Calu3 (cell line): ENCODE data around the gene TOM1L2. TPM values are rescaled to one million over a fixed set of nuclear protein-coding genes. Genes with fewer than 3 reads are reported as not detected.

Experiments used
- BruUV-seq: library from RNA; stranded (reverse); fragments of 400-500 nt; replicated peaks from 2 replicates; lab custom pipeline; 2021; lab: Mats Ljungman, UMichigan
- CTCF ChIA-PET: fragments of 300-600 bp; sonication (Branson Sonifier 250); formaldehyde crosslinking; loops from one replicate; lab custom pipeline; 2022; ENCODE audit warnings: antibody characterized with exemption; lab: Charles Lee
- DNase-seq: peaks from one replicate; pipeline ENCODE4 v3.0.0; 2022
- H3K27ac Mint-ChIP-seq: one replicate; pipeline ENCODE4 v1.8.0; 2022; ENCODE audit warnings: mixed read lengths; ENCODE audit not compliant: unreplicated experiment
- H3K27me3 Mint-ChIP-seq: one replicate; pipeline ENCODE4 v1.8.0; 2022; ENCODE audit warnings: mixed read lengths; ENCODE audit not compliant: unreplicated experiment
- H3K36me3 Mint-ChIP-seq: one replicate; pipeline ENCODE4 v1.8.0; 2022; ENCODE audit warnings: mild to moderate bottlenecking, moderate library complexity, mixed read lengths; ENCODE audit not compliant: insufficient read depth, unreplicated experiment
- H3K4me1 Mint-ChIP-seq: one replicate; pipeline ENCODE4 v1.8.0; 2022; ENCODE audit warnings: mild to moderate bottlenecking, low read depth, mixed read lengths; ENCODE audit not compliant: unreplicated experiment
- H3K4me3 Mint-ChIP-seq: one replicate; pipeline ENCODE4 v1.8.0; 2022; ENCODE audit warnings: mild to moderate bottlenecking, low read depth, moderate library complexity, mixed read lengths; ENCODE audit not compliant: unreplicated experiment
- H3K9me3 Mint-ChIP-seq: one replicate; pipeline ENCODE4 v1.8.0; 2022; ENCODE audit warnings: low read depth, mixed read lengths; ENCODE audit not compliant: unreplicated experiment
- CTCF ChIP-seq: fragments of 200-600 bp; IDR thresholded peaks from one replicate; pipeline ENCODE4 v1.8.0; 2022; ENCODE audit warnings: antibody characterized with exemption; ENCODE audit not compliant: unreplicated experiment
- intact Hi-C: fragments of 100-400 bp; cut with micrococcal nuclease; formaldehyde crosslinking; loops from one replicate; pipeline ENCODE4 v1.10.0; 2022; ENCODE audit not compliant: unreplicated experiment
- total RNA-seq: library from RNA; stranded (reverse); gene quantifications from 2 replicates; pipeline ENCODE4 v1.2.3, GENCODE V29; 2022

The TOM1L2 gene
- total RNA-seq, 1 experiment from 2014 or later: 20.1 TPM

- H3K9me3 Mint-ChIP-seq: no peaks in the 10 kb centered on the region
- H3K27ac Mint-ChIP-seq: no peak overlapping the region
- intact Hi-C loops: loop anchor here (10.0 kb wide), 1 partner anchor 105 kb away; the partner anchor contains the start of genes ATPAF2 and GID4
- H3K27me3 Mint-ChIP-seq: no peaks in the 10 kb centered on the region
- H3K4me3 Mint-ChIP-seq: no peak overlapping the region
- H3K4me1 Mint-ChIP-seq: peaks cover 8% of the 10 kb centered on the region
- TF ChIP-seq CTCF: no peak
- DNase-seq: no peak
- BruUV-seq: no TSS peak
- CTCF ChIA-PET: no interaction called here
- peaks cover 4% of the 10 kb centered on the region for H3K36me3 Mint-ChIP-seq
Observed at GRCh38 chr17:17929655-17930380, 42.4 kb downstream of the TOM1L2 start.

- peaks cover 8% of the 10 kb centered on the region for H3K4me1 Mint-ChIP-seq
- no peak for DNase-seq
Observed at GRCh38 chr17:17928398-17929287, 43.6 kb downstream of the TOM1L2 start.

GRCh38 chr17:17926840-17927449 is 45.3 kb downstream of the TOM1L2 start:
- H3K36me3 Mint-ChIP-seq: peaks cover 6% of the 10 kb centered on the region
- CTCF ChIA-PET: interaction anchor here (0.7 kb wide), 1 partner anchor 20 kb away, joined by 3 read pairs; no protein-coding TSS in a partner anchor
- no peak for TF ChIP-seq CTCF
- H3K4me1 Mint-ChIP-seq: peaks cover 17% of the 10 kb centered on the region
- H3K9me3 Mint-ChIP-seq: no peaks in the 10 kb centered on the region
- intact Hi-C loops: loop anchor here (10.0 kb wide), 1 partner anchor 108 kb away; the partner anchor contains the start of genes ATPAF2 and GID4
- no peak for DNase-seq
- H3K27ac Mint-ChIP-seq: no peak overlapping the region
- no TSS peak for BruUV-seq
- H3K27me3 Mint-ChIP-seq: no peaks in the 10 kb centered on the region
- H3K4me3 Mint-ChIP-seq: no peak overlapping the region

More at GRCh38 chr17:17928398-17929287, 43.6 kb downstream of the TOM1L2 start:
- Mint-ChIP-seq H3K4me3 (no peak overlapping the region), H3K36me3 (peaks cover 6% of the 10 kb centered on the region), H3K27me3 (no peaks in the 10 kb centered on the region), H3K27ac (no peak overlapping the region), H3K9me3 (no peaks in the 10 kb centered on the region)
- intact Hi-C loops: loop anchor here (10.0 kb wide), 1 partner anchor 106 kb away; the partner anchor contains the start of genes ATPAF2 and GID4
- TF ChIP-seq CTCF: no peak
- CTCF ChIA-PET: no interaction called here
- BruUV-seq: no TSS peak

GRCh38 chr17:17926036-17926435 is 46.2 kb downstream of the TOM1L2 start:
- CTCF ChIA-PET: interaction anchor here (0.6 kb wide), 4 partner anchors 14 to 93 kb away, joined by 3 read pairs; no protein-coding TSS in a partner anchor
- Mint-ChIP-seq H3K4me1 (peaks cover 21% of the 10 kb centered on the region), H3K27ac (no peak overlapping the region), H3K9me3 (no peaks in the 10 kb centered on the region), H3K36me3 (peaks cover 6% of the 10 kb centered on the region), H3K4me3 (no peak overlapping the region), H3K27me3 (no peaks in the 10 kb centered on the region)
- intact Hi-C loops: loop anchor here (10.0 kb wide), 1 partner anchor 109 kb away; the partner anchor contains the start of genes ATPAF2 and GID4
- no peak for TF ChIP-seq CTCF
- no peak for DNase-seq
- BruUV-seq: no TSS peak
